ENCODE results near the gene NEK4.
"Not testable (repeated sequence)": the region's sequence is repeated elsewhere in the genome, so short reads cannot be mapped to it uniquely, and the experiment has no call there.

Gene NEK4

DNA sequence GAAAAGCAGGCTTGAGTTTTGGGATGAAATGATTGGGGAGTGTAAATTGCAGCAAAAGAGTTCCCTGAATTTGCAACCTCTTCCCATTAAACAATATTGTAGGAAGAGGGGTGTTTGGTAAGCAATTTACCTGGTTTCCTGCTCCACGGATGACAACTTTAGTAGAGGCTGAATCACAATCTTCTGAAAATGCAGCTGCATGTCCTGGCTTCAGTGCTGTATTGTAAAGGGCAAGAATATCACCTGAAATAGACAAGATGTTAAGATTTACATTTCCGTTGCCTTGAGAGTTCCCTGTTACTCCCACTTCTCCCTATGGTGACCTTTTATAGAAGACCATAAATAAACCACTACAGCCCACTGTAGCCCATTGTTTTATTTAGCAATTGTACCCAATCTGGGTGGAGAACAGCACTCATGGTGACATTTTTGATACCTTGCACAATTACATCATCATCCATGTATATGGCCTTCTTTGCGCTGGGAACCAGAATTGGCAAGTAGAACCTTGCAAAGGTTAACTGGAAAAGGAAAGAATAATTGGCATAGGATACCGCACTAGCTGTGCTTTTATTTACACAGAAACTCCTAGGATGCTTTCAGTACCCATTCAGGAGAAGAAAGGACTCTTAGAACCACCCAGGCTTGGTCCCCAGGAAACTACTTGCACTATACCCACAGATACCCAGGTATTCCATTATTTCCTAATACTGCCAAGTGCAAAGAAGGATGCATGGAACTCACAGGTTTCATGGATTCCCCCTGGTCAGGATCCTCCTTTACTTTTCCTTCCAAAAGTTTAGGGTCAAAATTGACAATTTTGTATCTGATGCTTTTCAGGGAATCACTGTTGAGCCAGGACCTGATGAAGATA, 74.7 kb downstream of the NEK4 start:
- no peak for DNase-seq

DNA sequence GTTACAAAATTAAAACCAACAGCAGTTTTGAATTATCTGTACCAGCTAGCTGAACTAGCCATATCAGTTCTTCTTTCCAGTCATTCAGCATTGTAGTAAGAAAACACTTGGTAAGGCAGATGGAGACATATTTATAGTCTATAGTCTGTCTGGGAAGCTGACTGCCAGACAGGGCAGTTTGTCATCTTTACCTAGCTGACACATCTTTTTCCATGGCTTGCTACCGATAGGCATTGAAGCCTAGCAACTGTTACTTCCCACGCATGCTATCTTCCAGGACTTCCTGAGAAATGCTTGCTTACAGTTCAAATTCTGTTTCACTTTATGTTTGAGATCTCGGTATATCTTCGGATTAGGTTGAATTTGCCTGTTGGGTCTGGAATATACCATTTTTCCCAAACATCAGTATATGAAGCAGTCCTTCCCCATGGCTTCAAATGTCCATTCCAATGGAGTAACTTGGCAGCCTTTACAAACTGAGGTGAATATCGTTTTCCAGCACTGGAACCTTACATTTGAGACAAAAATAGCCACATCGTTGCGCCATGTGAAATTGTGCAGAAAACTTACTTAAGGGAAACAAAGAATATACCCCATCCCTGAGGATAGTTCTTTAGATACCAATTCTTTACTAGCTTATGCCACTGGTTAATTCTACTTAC, 76.1 kb downstream of the NEK4 start:
- no peak for DNase-seq

DNA sequence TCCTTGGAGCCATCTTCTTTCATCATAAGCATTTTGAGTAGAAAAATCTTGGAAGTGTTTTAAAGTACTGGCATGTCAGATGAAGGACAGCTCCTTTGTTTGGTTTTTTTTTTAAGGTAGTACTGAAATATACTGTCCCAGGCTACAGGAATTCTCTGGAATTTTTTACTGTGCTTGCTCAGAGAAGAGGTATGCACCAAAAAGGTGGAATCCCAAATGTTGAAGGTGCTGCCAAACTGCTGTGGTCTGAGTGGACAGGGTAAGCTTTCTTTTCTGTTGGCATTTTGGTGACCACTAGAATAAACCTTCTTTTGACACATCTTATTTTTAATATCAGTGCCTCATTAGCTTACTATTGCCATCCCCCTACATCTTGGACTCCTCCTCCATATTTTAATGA, 77.7 kb downstream of the NEK4 start:
- DNase-seq, result no peak

DNA sequence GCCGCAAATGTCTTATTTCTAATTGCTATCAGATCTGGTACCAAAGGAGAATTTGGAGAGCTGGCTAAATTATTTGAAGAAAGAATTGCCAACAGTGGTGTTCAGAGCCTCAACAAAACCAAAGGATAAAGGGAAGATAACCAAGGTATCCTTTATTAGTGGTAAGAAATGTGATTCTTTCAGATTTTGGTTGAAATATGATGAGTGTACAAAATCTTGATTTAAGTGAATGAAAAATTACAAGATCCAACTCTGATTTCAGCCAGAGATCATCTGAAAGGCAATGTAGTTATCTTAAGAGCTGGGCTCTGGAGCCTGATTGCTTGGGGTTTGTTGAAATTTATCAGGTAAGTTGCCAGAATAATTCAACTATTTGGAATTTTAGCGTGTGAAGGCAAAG, 80.2 kb downstream of the NEK4 start:
- no peak for DNase-seq

- DNase-seq, result no peak
Observed at GRCh38 chr3:52689151-52689550, 81.6 kb downstream of the NEK4 start.

DNA sequence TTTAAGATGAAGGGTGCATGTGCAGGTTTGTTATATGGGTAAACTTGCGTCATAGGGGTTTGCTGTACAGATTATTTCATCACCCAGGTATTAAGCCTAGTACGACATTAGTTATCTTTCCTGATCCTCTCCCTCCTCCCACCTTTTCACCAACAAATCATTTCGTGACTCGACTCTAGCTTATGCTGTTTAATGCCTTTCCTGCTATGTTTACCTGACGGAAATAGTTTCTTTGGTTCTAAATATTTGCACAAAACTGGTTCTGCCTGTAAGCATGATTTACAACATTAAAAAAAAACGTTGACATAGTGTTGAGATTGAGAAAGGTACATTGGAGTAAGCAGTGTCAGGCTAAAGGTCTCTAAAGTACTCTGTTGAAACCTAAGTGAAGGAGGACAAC, 82.5 kb downstream of the NEK4 start:
- DNase-seq, result no peak

DNA sequence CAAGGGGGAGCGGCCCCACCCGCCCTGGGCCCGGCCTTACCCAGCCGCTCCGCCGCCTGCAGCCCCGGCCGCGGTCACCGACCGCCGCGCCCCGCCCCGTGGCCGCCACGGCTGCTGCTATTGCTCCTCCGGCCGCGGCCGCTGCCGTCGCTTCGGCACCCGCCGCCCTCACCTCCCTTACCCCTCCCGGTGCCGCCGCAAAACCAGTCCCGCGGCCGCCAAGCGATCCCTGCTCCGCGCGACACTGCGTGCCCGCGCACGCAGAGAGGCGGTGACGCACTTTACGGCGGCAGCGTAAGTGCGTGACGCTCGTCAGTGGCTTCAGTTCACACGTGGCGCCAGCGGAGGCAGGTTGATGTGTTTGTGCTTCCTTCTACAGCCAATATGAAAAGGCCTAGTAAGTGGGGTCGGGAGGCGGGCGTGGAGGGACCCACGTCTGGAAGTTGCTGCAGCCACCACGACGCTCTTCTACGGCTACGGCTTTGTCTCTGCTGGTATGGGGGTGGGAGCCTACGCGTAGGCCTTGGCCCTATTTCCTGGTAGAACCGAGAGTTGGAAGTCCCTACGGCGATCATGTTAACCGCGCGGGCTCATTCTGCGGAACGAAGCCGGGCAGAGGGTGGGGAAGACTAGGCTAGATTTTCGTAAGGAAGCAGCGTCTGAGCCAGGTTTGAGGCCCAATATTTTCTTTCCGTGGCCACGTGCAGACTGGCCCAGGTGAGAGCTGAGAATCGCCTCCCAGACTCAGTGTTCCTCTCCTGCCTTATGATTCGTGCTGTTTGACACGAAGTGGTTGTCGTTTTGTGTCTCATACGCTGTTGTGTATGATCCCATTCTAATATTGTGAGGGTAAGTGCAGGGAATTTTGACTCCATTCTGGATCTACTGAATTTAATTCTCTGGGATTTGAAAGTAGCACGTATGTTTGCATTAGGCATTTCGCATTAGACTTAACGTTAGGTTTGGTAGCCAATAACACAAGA, 84.7 kb downstream of the NEK4 start, which contains the start of the genes GNL3 and PBRM1:
Gene GNL3 (plus strand): TSS at position 324 of the 983 bp plus-strand sequence. CDS start 61 bp downstream, at position 385.
Gene PBRM1 (minus strand): TSS at position 205 of the 983 bp plus-strand sequence.
- DNase-seq, result peak; percentile 94

- peak; percentile 91 for DNase-seq
Observed at GRCh38 chr3:52685285-52685708, 85.4 kb downstream of the NEK4 start.

DNA sequence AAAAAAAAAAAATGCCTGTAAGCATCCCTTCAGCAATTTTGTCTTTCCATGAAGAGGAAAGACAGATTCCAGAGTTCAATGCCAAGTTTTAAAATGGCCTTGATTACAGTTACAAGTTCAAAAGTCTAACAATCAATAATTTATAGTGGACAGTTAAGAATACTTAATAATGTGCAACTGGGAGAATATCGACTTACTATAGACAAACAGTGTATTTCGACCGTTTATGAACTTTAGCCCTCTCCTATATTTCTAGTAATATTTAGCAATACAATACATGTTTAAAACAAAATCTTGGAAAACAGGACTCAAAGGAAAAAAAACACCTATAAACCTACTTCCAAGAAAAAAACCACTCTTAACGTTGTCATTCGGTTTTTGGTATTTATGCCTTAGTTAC, 86.6 kb downstream of the NEK4 start:
- DNase-seq, result no peak

GRCh38 chr3:52683611-52684010, 87.1 kb downstream of the NEK4 start:
- DNase-seq, result no peak

- DNase-seq, result no peak
Observed at GRCh38 chr3:52682016-52682415, 88.7 kb downstream of the NEK4 start.

DNA sequence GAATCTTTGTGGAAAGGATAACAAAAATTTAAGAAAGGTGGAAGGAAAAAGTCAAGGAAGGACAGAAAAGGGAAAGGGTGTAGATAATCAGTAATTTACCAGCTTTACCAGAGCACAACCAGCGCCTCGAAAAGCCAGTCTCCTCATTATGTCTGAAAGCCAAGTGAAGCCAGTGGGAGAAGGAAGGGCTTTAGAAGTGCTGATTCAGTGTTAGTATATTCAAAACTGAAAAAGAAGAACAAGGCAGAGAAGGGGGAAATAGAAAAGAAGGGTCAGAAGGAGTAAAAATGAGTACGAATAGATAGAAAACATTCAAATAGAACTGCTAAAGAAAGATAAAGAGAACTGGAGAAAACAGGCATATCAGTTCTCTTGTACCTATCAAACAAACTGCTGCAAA, 89.1 kb downstream of the NEK4 start:
- no peak for DNase-seq

- no peak for DNase-seq
Observed at GRCh38 chr3:52679811-52680210, 90.9 kb downstream of the NEK4 start.

DNA sequence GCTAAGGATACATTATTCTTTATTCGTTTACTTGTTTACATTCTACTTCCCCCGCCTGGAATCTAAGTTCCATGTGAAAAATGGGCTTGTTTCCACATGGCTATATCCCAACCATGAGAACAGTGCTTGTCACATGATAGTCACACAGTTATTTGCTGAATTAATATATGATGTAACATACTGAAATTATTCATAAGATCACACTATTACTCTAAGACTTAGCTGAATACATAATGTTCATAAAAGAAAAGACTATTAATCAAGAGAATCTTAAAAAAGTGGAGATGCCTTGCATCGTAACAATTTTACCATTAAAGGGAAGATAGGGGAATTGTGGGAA, 91.6 kb downstream of the NEK4 start:
- DNase-seq, result no peak

GRCh38 chr3:52678265-52679198, 92.2 kb downstream of the NEK4 start:
- no peak for DNase-seq

DNA sequence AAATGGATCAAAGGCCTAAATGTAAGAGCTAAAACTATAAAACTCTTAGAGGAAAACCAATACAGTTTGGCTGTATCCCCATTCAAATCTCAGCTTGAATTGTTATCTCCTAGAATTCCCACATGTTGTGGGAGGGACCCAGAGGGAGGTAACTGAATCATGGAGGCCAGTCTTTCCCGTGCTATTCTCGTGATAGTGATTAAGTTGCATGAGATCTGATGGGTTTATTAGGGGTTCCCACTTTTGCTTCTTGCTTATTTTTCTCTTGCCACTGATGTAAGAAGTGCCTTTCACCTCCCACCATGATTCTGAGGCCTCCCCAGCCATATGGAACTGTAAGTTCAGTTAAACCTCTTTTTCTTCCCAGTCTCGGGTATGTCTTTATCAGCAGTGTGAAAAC, 94.5 kb downstream of the NEK4 start:
- DNase-seq, result not testable (repeated sequence)

DNA sequence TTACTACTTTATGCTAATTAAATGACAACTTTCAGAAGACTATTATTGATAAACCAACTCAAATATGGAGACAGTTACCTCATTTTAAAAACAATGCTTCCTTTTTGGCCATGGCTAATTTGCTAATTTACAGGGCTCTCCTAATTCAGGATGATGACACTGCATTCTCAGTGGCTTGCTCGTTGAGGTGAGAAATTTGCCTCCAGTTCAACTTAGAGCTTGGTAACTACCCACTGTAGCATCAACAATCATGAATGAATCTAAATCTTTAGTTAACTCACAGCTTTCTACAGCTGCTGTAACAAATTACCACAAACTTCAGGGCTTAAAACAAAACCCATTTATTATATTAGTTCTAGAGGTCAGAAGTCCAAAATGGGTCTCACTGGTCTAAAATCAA, 99.1 kb downstream of the NEK4 start:
- no peak for DNase-seq

- DNase-seq, result peak; percentile 31
Observed at GRCh38 chr3:52670621-52671521, 99.9 kb downstream of the NEK4 start.

DNA sequence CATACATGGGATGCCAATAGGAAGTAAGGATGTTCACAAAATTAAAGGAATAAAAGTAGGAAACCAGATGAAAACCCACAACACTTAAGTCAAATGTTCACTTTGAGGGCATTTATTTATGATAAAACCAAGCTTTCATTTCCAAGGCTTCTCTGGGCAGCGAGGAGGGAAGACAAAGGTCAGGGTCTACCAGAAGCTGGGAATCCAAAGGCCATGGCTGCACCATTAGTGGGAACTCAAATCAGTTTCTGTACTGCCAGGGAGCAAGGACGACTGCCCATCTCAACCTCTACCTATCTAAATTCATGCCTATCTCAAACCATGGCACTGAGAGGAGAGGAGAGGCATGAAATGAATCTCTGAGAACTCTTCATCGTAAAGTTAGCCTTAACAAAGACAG, 107.6 kb downstream of the NEK4 start:
- DNase-seq, result no peak

DNA sequence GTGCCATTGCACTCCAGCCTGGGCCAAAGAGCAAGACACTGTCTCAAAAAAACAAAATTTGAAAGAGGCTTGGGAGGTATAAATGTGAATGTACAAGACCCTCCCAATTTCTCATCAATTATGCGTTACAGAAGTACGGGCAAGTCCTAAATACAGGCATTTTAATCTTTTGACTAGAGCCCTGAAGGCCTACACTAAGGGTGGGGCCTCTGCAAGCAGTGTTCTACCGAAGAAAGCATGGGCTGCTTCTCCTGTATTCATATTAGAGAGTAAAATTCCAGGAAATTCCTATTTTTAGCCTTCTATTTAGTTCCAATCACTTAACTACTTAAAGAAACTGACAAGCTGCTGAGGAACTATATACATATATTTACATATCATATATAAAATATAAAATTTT, 110.7 kb downstream of the NEK4 start:
- no peak for DNase-seq

Measured in 8988T (cell line).